Midbrain (tissue), 1 donor: ENCODE results near the gene DIP2C.

Experiments used
- DNase-seq: peaks from one replicate; lab custom pipeline; 2025; lab: John Stamatoyannopoulos, UW

Gene DIP2C

GRCh38 chr10:555682-556350 lies 133.7 kb downstream of the DIP2C start:
- no peak for DNase-seq

DNA sequence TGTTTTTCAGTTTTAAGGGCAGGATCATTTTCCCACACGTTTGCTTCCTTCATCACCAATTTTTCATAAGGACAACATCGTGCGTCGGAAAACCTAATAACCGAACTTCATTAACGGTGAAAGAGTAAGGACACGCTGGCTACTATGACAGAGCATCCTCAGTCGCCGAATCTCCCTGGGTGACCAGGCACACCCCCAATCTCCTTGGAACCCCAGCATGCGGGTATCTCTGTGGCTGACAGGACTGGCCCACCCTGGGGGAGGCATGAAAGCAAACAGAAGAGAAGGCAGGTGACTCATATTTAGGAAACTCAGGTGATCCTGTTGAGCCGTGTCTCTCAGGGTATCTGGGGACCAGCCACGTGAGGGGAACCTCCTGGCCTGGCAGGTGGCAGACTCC lies 134.2 kb downstream of the DIP2C start:
- DNase-seq: no peak

- no peak for DNase-seq
These were observed 135.2 kb downstream of the DIP2C start for GRCh38 chr10:554182-554848.

DNA sequence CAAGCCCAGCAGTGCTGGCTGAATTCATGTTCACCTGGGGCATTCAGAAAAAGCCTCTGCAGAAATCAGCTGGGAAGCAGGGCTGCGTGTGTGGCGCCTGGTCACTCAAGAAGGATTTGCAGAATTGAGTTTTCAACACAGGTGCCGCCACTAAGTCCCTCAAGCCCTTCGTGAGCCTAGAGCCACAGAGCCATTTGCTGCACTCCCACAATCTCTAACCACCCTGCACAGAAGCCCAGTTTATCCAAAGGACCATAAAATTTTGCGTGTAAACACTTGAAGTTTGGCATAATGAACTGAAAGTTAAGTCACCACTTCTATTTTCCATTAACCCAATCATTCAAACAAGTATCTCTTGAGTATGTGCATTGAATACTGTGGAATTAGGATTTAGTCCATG lies 136.2 kb downstream of the DIP2C start:
- no peak for DNase-seq

DNA sequence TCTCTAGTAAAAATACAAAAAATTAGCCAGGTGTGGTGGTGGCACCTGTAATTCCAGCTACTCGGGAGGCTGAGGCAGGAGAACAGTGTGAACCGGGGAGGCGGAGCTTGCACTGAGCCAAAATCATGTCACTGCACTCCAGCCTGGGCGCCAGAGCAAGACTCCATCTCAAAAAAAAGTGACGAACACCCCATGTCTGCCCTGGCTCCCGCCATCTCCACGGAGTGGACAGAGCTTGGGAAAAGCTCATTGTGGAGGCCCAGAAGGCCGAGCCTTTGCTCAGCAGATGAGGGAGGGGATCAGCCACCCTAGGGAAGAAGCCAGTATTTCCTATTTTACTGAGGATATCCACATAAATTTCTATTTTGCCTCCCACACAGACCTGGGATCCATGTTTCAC lies 136.8 kb downstream of the DIP2C start:
- DNase-seq: no peak

- no peak for DNase-seq
These were observed 137.9 kb downstream of the DIP2C start for GRCh38 chr10:551373-552252.

DNA sequence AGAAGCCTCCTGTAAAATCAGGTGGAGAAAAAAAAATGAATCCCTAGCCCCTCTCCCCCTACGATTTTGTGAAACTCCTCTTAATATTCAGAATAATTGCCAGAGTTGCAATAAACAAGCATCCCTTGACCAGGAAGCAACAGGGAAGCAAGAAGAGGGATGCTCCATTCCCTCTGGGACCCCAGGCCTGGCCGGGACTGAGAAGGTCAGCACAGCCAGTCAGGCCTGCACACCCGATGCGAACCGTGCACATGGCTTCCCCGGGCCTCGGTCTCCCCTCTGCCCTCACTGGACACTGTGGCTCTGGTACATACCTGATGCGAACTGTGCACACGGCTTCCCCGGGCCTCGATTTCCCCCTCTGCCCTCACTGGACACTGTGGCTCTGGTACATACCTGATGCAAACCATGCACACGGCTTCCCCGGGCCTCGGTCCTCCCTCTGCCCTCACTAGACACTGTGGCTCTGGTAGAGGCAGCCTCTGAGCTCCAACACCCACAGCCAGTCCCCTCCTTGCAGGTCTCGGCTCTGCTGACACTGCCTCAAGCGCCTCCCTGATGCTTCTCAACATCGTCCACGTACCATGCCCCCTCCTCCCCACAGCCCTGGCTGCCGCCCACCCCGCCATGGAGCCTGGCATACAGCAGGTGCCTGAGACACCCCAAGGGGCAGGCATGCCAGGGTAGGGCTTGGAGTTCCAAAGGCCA lies 138.6 kb downstream of the DIP2C start:
- no peak for DNase-seq

DNA sequence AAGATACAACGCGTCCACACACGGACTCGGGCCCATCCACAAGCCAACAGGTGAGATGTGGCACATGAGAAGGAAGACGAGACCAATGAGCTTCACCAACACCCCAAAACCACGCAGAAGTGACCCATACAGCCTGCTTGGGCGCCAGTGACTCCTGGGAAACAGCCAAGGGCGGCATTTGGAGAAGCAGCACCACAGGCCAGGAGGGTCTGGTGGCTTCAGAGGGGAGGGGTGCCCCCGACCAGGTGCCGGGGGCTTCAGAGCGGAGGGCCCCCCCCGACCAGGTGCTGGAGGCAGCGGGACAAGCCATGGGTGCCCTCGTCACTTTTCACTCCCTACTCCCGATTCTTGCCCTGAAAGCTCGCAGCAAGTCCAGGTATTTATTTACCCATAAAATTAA lies 140.1 kb downstream of the DIP2C start:
- no peak for DNase-seq

- no peak for DNase-seq
These were observed 141.1 kb downstream of the DIP2C start for GRCh38 chr10:548238-548901.

DNA sequence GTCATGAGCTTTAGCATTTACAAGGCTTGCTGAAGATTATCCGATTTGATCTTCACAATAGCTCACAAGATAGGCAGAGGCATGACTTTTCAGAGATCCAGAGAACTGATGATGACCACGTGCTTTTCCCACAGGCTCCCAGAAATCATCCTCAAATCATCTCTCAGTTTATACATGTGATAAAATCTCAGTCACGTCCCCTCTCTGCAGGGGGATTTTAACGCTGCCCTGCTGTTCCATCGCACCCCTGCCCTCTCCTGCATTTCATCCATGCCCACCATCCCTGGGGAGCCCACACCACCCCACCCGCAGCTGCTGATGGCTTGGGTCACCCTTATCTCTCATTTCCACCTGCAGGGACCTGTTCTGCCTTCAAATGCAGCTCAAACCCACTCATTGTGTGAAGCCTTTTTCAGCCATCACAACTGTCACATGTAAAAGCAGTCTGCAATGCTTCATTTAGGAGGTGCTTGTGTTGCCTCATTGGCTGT lies 141.8 kb downstream of the DIP2C start:
- no peak for DNase-seq

DNA sequence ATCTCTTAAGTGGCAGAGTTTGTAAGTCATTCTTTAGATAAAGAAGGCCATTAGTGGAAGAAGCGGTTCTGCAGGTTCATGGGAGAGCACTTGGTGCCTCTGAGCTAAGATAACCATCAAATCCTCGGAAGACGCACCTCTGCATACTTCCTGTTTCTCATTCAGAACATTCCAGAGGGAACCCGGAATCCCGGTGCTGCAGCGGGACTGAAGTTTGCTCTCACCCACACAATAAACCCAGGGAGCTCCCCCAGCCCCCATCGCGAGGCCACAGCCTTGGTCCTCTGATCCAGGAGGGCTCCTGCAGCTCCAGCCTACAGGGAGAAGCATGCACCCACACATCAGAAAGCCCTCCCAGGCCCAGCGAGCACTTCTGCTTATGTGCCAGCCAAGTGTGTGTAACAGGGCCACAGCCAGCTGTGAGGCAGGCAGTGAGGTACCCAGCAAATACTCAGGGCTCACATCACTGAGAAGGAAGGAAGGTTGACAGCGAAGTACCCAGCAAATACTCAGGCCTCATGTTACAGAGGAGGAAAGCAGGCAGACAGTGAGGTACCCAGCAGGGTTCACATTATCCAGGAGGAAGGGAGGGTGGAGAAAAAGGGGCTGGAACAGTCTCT lies 142.4 kb downstream of the DIP2C start:
- DNase-seq: no peak

- no peak for DNase-seq
These were observed 143.0 kb downstream of the DIP2C start for GRCh38 chr10:546451-546850.

- no peak for DNase-seq
These were observed 145.3 kb downstream of the DIP2C start for GRCh38 chr10:543862-544822.

DNA sequence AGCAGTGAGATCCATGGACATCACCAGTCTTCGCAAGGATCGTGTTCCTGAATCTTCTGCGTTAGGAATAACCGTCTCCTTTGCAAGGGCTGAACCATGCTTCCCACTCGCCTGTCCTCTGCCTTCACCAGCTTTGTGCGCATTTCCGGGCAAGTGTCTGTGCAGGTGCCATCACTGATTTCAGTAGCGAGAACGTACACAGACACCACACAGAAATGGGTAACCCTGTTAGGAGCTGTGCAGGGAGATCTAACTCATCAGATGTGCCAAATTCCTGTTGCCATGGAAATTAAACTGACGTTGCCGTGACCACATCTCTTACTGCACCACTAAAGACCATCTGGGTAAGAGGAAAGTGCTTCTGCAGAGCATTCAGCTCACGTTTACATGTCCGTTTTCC lies 146.3 kb downstream of the DIP2C start:
- no peak for DNase-seq

- no peak for DNase-seq
These were observed 147.6 kb downstream of the DIP2C start for GRCh38 chr10:541750-542371.

GRCh38 chr10:541041-541440 lies 148.4 kb downstream of the DIP2C start:
- no peak for DNase-seq

GRCh38 chr10:538895-539294 lies 150.6 kb downstream of the DIP2C start:
- DNase-seq: no peak

- DNase-seq: no peak
These were observed 152.5 kb downstream of the DIP2C start for GRCh38 chr10:536935-537334.

DNA sequence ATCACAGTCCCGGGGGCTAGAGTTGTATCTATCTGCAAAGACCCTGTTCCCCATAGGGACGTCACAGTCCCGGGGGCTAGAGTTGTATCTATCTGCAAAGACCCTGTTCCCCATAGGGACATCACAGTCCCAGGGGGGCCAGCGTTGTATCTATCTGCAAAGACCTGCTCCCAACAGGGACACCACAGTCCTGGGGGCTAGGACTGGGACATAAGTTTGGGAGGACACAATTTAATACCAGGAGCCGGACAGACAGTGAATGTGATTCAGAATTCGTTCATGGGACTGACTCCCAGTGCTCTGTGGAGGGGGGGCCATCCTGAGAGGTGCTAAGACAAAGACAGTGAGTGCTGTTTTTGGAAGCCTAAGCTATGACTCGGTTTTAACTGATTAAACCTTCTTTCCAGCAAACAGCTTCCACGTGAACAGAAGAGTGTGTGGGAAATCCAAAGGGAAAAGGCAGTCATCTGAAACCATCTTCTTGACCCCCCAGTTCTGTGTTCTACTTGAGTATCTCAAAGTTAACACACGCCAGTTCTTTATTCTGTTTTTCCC lies 153.0 kb downstream of the DIP2C start:
- DNase-seq: no peak
